ENCODE measurements around the gene RPL36.
A peak's percentile ranks its signal among the peaks of the same experiment; 100 is the strongest.

Gene RPL36

GRCh38 chr19:5666921-5667610 lies 23.0 kb upstream of the RPL36 start:
- H3K4me3 Mint-ChIP-seq, result no peak overlapping the region
- H3K4me1 Mint-ChIP-seq, result peaks cover 7% of the 10 kb centered on the region
- ATAC-seq, result no peak
- H3K27me3 Mint-ChIP-seq, result no peaks in the 10 kb centered on the region
- peaks cover 63% of the 10 kb centered on the region for H3K36me3 Mint-ChIP-seq
- no peaks in the 10 kb centered on the region for H3K9me3 Mint-ChIP-seq
- H3K27ac Mint-ChIP-seq, result no peak overlapping the region

DNA sequence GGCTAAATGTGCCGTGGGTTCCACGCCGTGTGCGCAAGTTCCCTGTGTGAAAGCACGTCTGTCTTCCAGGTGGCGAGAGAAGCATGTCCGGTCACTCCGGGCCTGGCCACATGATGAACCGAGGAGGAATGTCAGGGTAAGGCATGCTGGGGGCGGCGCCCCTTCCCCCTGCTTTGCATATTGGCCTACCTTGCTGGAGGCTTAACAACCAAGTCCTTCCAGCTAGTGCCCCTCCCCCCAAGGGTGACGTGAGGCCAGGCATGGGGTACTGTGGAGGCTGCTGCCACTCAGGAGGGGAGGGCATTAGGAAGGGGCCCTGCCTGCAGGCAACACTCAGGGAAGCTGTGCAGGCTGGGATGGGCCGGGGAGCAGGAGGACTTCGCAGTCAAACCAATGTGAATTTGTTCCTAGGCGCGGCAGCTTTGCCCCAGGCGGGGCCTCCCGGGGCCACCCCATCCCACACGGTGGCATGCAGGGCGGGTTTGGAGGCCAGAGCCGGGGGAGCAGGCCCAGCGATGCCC lies 22.3 kb upstream of the RPL36 start:
- H3K27ac Mint-ChIP-seq, result no peak overlapping the region
- no peaks in the 10 kb centered on the region for H3K9me3 Mint-ChIP-seq
- no peaks in the 10 kb centered on the region for H3K27me3 Mint-ChIP-seq
- no peak for ATAC-seq
- no peak overlapping the region for H3K4me3 Mint-ChIP-seq
- H3K4me1 Mint-ChIP-seq, result peaks cover 7% of the 10 kb centered on the region
- peaks cover 67% of the 10 kb centered on the region for H3K36me3 Mint-ChIP-seq

GRCh38 chr19:5669212-5669611 lies 20.9 kb upstream of the RPL36 start:
- ATAC-seq, result no peak
- Mint-ChIP-seq H3K9me3 (peaks cover 6% of the 10 kb centered on the region), H3K36me3 (peaks cover 72% of the 10 kb centered on the region), H3K27ac (no peak overlapping the region), H3K4me3 (no peak overlapping the region), H3K4me1 (peaks cover 7% of the 10 kb centered on the region), H3K27me3 (no peaks in the 10 kb centered on the region)

GRCh38 chr19:5671600-5671999 lies 18.5 kb upstream of the RPL36 start:
- no peak for ATAC-seq
- H3K27me3 Mint-ChIP-seq, result no peaks in the 10 kb centered on the region
- H3K9me3 Mint-ChIP-seq, result peaks cover 6% of the 10 kb centered on the region
- peaks cover 7% of the 10 kb centered on the region for H3K4me1 Mint-ChIP-seq
- H3K27ac Mint-ChIP-seq, result no peak overlapping the region
- H3K36me3 Mint-ChIP-seq, result peaks cover 50% of the 10 kb centered on the region
- H3K4me3 Mint-ChIP-seq, result no peak overlapping the region

GRCh38 chr19:5672708-5673459 lies 17.2 kb upstream of the RPL36 start:
- no peak for ATAC-seq
- Mint-ChIP-seq H3K4me3 (no peak overlapping the region), H3K9me3 (peaks cover 6% of the 10 kb centered on the region), H3K27me3 (no peaks in the 10 kb centered on the region), H3K36me3 (peaks cover 37% of the 10 kb centered on the region), H3K4me1 (no peaks in the 10 kb centered on the region), H3K27ac (peak overlapping the region; percentile 21)

- H3K36me3 Mint-ChIP-seq, result peaks cover 31% of the 10 kb centered on the region
- H3K27ac Mint-ChIP-seq, result no peak overlapping the region
- no peak for ATAC-seq
- H3K4me3 Mint-ChIP-seq, result no peak overlapping the region
- no peaks in the 10 kb centered on the region for H3K27me3 Mint-ChIP-seq
- H3K9me3 Mint-ChIP-seq, result peaks cover 6% of the 10 kb centered on the region
- H3K4me1 Mint-ChIP-seq, result no peaks in the 10 kb centered on the region
Observed at GRCh38 chr19:5673752-5674151, 16.3 kb upstream of the RPL36 start.

DNA sequence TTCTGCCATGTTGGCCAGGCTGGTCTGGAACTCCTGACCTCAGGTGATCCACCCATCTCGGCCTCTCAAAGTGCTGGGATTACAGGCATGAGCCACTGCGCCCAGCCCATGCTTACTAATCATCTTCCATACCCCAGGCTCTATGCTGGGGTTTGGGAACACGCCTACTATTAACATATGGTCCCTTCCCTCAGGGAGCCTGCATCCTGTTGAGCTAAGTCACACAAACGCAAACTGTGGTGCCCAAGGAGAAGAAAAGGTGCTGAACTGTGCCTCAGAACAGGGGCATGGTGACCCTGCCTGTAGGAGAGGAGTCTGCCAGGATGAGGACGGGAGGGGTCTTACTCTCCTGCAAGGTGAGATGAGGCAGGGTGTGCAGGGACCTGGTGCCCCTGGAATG lies 15.4 kb upstream of the RPL36 start:
- Mint-ChIP-seq H3K36me3 (peaks cover 22% of the 10 kb centered on the region), H3K4me3 (no peak overlapping the region), H3K4me1 (peaks cover 8% of the 10 kb centered on the region), H3K27me3 (no peaks in the 10 kb centered on the region), H3K27ac (no peak overlapping the region), H3K9me3 (peaks cover 6% of the 10 kb centered on the region)
- ATAC-seq, result no peak

- Mint-ChIP-seq H3K27me3 (no peaks in the 10 kb centered on the region), H3K36me3 (peaks cover 18% of the 10 kb centered on the region), H3K4me1 (peaks cover 9% of the 10 kb centered on the region), H3K27ac (no peak overlapping the region), H3K4me3 (no peak overlapping the region), H3K9me3 (peaks cover 6% of the 10 kb centered on the region)
- no peak for ATAC-seq
Observed at GRCh38 chr19:5676105-5676771, 13.9 kb upstream of the RPL36 start.

GRCh38 chr19:5676772-5677105 lies 13.4 kb upstream of the RPL36 start:
- Mint-ChIP-seq H3K4me3 (no peak overlapping the region), H3K36me3 (peaks cover 18% of the 10 kb centered on the region), H3K4me1 (peaks cover 14% of the 10 kb centered on the region), H3K9me3 (peaks cover 10% of the 10 kb centered on the region), H3K27ac (no peak overlapping the region), H3K27me3 (no peaks in the 10 kb centered on the region)
- ATAC-seq, result no peak

- H3K27me3 Mint-ChIP-seq, result no peaks in the 10 kb centered on the region
Observed at GRCh38 chr19:5677136-5677535, 13.0 kb upstream of the RPL36 start.

DNA sequence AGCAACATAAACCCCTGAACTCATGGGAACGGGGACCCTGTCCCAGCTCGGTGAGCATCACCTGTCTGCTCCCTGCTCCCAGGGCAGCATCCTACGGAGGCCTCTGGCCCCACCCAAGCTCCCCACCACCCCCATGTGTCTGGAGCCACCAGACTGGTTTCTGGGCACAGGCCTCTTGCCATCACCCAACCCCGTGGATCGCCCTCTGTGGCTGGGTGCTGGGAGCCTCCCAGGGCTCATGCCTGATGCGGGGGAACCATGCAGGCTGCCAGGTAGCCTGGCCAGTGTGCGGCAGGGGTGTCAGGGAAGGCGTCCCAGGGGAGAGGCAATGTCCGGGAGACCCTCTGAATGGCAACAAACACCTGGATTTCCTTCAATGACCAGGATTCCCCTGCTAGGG lies 12.5 kb upstream of the RPL36 start:
- Mint-ChIP-seq H3K27ac (no peak overlapping the region), H3K4me1 (peaks cover 22% of the 10 kb centered on the region), H3K36me3 (peaks cover 17% of the 10 kb centered on the region), H3K4me3 (no peak overlapping the region), H3K27me3 (no peaks in the 10 kb centered on the region), H3K9me3 (peaks cover 10% of the 10 kb centered on the region)
- no peak for ATAC-seq

More at GRCh38 chr19:5677136-5677535, 13.0 kb upstream of the RPL36 start:
- ATAC-seq, result no peak
- Mint-ChIP-seq H3K4me3 (no peak overlapping the region), H3K4me1 (peaks cover 18% of the 10 kb centered on the region), H3K36me3 (peaks cover 18% of the 10 kb centered on the region), H3K27ac (no peak overlapping the region), H3K9me3 (peaks cover 10% of the 10 kb centered on the region)

DNA sequence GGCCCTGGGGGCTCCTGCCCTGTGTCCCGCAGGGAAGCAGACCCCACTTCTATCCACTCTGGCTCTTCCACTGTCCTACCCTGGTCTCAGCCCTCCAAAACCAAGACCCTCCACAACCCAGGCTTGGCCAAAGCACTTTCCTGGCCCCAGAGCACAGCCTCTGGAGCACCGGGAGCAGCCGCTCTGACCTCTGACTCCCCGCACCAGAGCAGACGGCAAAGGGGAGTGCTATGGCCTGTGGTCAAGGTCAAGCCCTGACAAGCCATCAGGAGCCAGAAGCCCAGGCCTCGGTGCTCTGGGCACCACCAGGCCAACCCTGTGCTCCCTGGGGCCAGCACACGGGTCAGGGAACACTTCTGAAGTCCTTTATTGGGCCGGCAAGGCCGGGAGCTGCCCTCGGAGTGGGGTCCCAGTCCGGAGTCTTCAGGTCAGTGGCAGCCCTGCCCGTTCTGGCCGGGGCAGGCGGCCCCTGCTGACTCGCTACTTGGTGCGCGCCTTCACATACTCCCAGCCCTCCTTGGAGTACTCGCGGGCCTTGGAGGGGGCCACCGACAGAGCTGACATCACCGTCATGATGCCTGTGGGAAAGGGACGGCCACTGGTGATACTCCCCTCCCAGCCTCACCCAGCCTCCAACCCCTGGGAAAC lies 11.9 kb upstream of the RPL36 start:
- H3K4me3 Mint-ChIP-seq, result no peak overlapping the region
- peaks cover 11% of the 10 kb centered on the region for H3K36me3 Mint-ChIP-seq
- peaks cover 10% of the 10 kb centered on the region for H3K9me3 Mint-ChIP-seq
- peaks cover 22% of the 10 kb centered on the region for H3K4me1 Mint-ChIP-seq
- no peaks in the 10 kb centered on the region for H3K27me3 Mint-ChIP-seq
- no peak for ATAC-seq
- no peak overlapping the region for H3K27ac Mint-ChIP-seq

GRCh38 chr19:5679289-5680083 lies 10.6 kb upstream of the RPL36 start:
- Mint-ChIP-seq H3K27ac (peak overlapping the region; percentile 88), H3K36me3 (no peaks in the 10 kb centered on the region), H3K4me3 (peak overlapping the region; percentile 74), H3K9me3 (peaks cover 5% of the 10 kb centered on the region), H3K4me1 (peaks cover 22% of the 10 kb centered on the region), H3K27me3 (no peaks in the 10 kb centered on the region)
- ATAC-seq, result no peak

GRCh38 chr19:5680084-5680436 lies 10.0 kb upstream of the RPL36 start:
- ATAC-seq, result no peak
- Mint-ChIP-seq H3K27ac (peak overlapping the region; percentile 88), H3K4me1 (peaks cover 22% of the 10 kb centered on the region), H3K4me3 (peak overlapping the region; percentile 74), H3K27me3 (no peaks in the 10 kb centered on the region), H3K9me3 (peaks cover 5% of the 10 kb centered on the region), H3K36me3 (no peaks in the 10 kb centered on the region)

Measured in stimulated activated memory B cell treated with anti-CD40 and anti-IgM and Interleukin-4, amounts not matched to agents 10 μg/mL and 1 μg/mL and 100 μg/mL, for 72 hours (primary cell).